ENCODE data around the gene CSF3R.
A peak's percentile ranks its signal among the peaks of the same experiment; 100 is the strongest.

The CSF3R gene

DNA sequence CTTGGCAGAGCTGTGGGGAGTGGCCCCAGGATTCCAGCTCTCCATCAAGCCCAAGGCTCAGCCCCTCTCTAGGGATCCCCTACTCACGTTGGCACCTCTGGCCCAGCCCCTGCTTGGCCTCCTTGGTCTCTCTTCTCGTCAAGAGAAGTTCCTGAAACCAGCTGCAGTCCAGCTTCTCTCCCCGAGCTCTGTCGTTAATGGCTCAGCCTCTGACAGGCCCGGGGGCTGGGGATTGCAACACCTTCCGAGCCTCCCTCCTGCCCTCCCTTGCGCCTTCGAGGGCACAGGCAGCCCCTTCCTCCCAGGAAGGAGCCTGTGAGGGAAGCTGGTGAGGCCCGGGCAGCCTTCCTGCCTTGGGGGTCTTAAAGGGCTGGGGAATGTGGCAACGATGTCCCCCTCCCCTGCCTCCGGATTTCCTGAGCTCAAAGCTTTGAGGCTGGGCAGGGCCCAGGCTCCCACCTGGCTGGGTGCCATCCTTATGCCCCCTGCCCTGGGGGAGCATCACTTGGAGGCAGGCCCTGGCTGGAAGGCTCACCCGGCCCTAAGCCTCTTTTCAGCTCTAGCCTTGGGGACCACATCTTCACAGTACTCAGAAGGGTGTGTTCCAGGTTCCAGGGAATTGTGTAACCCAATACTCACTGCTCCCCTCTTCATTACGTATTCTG lies at the start of gene CSF3R:
Gene CSF3R (minus strand): TSS at position 190 of the 665 bp plus-strand sequence. CDS start 3,417 bp downstream, outside the sequence.
- no peak for DNase-seq

DNA sequence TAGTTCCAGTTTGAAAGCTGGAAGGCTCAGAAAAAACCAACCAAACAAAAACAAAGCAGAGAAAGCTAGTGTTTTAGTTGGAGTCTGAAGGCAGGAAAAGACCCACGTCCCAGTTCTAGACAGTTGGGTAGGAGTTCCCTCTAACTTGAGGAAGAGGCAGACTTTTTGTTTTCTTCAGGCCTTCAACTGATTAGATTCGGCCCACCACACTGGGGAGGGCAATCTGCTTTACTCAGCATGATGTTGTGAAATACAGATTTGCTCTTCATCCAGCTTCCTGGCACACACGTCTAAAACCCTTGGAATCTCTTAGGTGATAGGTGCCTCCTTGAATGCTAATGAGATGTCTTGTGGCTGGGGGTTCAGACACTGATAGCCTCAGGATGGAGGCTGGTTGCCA lies 49.1 kb upstream of the CSF3R start:
- DNase-seq = no peak

DNA sequence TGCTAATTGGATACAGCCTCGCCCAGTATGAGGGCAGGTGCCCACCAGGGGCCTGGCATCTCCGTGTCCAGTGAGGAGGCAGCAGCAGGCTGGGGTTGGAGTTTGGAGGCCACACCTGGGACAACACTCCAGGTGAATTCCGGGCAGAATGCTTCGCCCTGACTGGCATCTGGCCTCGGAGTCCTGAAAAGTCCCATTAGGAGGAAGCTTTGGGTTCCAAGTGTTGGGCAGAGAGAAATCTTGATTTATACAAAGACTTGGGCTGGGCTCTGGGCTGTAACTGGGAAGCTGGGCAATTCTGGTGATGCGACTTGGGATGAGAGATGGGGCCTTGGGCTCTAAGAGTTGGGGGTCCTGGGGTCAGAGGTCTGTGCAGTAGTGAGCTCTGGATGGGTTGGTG lies 48.1 kb upstream of the CSF3R start:
- no peak for DNase-seq

DNA sequence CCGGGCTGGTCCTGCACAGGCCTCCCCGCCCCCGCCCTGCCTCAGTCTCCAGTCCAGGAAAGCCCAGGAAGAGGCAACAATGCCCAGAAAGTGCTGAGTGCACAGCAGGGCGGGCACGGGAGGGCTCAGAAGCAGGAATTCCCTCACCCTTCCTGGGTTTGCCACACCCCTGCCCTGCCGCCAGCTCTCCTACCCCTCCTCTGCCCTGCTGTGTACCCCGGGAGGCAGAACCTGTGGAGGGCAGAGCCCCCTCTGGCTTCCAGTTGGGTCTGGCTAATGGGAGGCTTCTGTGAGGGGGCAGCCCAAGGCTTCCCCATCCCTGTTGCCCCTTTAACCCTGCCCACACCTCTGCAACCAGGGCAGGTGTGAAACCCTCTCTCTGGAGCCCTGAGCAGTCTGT lies 47.5 kb upstream of the CSF3R start:
- no peak for DNase-seq

DNA sequence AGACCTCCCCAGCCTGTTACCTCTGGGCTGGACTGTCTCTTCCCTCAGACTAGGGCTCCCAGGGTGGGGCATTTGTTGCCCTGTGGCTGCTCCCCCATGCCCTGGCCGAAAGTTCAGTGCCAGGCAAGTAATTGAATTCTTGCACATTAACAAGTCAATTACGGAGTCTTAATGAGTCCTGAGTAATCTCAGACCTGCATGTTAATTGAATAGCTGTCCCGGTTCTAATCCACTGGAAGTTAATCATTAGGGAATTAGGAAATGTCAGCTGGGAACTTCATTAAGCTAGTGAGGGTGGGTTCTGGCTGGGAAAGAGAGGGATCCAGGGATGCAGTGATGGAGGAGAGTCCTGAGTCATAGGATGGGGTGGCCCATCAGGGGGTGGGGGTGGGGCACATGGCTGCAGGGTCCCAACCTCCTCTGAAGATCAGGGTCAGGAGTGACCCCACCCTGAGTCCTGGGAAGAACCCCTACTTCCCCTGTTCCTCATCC lies 47.1 kb upstream of the CSF3R start:
- DNase-seq = no peak

DNA sequence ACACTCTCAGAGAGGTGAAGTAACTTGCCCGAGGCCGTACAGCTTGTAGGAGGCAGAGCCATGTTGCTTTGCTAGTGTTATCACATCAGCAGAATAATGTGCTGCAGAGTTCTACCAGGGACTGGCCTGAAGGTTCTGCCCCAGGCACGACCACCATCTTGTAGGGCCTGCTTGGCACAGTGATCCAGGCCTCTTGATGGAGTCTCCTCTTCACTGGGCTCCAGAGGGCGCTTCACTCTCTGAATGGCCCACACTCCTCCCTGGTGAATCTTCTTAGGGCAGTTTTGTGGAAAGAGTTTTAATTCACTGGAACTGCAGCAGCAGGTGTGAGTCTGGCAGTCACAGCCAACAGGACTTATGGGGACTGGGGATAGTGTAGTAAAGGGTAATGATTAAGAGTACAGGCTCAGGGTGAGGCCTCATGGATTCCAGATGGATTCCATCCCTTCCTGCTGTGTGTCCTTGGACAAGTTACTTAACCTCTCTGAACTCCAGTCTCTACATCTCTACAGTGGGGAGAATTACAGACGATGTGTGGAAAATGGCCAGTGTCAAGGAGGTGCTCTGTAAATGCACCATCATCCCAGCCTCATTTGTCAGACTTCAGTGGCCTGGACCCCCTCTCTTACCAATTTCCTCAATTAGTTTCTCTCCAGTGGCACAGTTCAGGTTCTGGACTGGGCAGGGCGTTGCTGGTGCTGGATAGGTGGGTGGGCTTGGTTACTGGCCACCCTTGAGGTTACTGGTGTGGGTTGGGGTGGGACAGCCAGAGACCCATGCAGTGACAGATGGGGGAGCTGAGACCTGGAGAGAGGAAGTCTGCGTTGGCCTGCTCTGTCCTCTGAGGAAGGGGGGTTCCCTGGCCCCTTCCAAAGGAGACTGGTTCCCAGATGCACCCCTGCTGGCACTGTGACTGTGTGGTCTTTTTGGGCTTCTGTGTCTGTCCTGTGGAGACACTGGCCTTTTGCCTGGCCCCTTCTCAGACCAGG lies 45.9 kb upstream of the CSF3R start:
- DNase-seq = no peak

DNA sequence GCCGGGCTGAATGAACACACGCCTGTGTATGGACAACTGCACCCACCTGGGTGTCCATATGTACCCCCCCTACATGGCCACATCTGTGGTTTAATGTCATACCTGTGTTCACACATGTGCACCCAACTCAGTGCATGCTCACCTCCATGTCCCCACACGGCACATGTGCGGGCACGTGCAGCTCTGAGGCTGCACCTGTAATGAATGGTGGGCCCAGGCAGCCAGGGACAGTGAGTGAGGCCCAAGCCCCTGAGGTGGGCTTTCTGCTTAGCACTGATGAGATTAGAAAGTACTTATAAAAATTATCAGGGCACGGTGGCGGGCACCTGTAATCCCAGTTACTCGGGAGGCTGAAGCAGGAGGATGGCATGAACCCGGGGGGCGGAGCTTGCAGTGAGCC lies 42.5 kb upstream of the CSF3R start:
- no peak for DNase-seq

DNA sequence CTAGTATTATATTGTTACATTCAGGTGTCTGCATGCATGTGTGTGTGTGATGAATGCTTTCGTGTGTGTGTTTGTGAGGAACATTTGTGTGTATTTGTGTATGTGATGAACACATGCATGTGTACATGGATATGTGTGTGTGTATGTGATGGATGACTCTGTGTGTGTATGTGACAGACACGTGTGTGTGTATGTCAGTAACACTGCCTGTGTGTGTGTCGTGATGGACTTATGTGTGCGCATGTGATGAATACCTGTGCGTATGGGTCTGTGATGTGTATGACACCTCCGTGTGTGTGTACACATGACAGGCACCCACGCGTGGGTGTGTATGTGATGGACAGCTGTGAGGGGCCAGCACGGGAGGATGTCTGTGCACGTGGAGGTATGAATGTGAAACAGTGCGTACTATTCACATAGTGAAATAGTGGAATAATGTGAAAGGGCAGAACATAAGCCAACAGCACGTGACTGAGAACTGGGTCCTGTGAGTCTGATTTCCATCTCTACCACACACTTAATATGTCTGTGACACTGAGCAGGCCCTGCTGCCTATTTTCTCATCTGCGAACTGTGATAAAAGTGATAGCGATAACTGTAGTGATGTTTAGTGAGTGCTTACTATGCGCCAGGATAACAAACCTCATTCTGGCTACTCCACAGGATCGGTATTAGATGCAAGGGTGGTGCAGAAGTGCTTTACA lies 41.8 kb upstream of the CSF3R start:
- no peak for DNase-seq

DNA sequence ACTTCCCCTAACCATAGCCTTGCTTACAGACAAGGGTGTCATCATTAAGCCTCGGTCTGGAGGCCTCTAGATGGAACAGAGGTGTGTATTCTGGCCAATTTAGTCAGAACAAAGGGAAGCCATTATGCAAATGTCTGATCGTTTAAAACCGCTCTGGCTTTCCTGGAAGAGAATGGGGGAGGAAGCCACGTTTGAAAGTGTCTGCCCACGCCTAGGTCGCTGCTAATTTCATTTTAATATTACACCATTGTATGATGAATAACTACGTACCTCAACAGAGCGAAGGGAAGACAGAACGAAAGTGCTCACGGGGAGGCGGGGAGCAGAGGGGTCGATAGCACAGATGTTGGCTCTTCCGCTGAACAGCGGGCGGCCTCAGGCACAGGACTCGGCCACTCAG lies 41.1 kb upstream of the CSF3R start:
- DNase-seq = no peak

DNA sequence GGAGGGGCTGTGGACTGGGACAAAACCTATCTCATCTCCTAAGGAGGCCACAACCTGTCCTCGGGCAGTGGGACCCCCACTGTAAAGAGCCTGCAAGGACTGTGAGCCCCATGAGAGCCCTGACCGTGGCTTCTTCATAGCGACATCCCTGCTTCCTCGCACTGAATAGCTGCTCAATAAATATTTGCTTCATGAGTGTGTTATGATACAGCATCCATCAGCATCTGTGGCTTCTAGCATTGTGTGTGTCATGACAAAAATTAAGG lies 40.5 kb upstream of the CSF3R start:
- DNase-seq = no peak

DNA sequence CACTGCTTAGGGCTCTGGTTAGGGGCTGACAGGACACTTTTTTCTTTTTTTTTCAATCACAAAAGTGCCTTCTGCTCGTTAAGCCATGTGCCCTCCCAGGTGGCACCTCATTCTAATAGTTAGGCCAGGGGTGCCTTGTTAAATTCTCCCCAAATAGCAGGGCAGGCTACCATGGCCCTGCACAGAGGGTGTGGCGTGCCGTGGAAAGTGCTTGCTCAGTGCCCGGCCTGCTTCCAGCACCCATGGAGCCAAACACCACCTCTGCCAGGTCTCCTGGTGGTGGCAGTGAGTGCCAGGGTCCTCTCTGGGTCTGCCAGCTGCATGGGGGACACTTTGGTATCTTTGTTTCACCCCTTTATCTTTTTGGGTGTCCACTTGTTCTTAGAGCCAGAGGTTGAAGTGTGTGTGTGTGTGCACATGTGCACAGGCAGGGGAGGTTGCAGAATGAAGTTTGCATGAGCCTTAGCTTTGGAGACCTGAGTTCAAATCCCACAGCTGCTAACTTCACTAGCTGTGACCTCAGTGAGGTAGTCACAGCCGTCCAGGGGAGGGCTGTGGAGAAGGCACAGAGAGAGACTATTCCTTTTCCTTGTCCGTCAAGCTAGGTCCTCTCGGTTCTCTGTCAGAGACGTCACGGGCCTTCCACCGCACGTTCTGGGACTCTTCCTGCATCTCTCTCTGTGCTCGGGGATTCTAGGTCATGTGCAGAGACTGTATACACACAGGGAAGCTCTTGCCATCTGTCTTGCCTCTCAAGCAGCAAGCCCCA lies 39.9 kb upstream of the CSF3R start:
- DNase-seq = no peak

DNA sequence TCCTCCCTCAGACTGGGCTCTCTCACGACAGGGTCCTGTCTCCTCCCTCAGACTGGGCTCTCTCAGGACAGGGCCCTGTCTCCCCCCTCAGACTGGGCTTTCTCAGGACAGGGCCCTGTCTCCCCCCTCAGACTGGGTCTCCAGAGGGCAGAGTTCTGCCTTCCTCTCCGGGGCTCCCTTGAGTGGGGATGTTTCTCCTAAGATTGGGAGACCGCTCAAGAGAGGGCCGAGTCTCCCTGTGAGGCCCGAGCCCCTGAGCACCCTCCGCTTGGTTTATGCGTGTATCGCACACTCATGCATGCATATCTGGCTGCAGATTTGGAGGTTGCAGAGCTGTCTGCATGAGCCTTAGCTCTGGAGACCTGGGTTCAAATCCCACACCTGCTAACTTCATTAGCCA lies 39.3 kb upstream of the CSF3R start:
- DNase-seq = no peak

DNA sequence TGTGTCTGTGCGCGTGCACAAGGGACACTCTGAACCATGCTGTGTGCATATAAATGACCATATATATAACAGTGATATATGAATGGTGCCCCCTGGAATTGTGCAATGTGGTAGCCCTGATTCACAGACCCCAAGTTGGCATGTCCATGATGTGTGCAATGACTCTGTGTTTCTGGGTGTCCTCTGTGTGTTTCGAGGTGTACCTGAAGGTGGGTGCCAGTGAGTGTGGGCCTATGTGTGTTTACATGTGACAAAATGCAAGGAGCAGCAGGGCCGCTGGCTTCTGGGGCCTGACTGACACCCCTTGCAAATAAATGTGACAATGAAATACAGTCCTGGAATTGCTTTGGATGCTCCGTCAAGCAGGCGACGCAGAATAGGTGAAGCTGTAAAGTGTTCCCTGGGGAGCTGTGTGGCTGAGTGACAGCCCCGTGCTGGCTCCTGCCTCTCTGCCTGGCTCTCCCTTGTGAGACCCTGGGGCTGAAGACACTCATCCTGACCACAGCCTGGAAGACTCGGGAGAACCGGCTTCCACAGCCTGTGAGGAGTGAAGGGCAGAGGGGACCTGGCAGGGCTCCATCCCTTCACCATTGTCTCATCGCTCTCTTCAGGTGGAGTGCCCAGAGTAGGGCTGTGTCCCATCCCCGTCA lies 38.2 kb upstream of the CSF3R start:
- DNase-seq = no peak

DNA sequence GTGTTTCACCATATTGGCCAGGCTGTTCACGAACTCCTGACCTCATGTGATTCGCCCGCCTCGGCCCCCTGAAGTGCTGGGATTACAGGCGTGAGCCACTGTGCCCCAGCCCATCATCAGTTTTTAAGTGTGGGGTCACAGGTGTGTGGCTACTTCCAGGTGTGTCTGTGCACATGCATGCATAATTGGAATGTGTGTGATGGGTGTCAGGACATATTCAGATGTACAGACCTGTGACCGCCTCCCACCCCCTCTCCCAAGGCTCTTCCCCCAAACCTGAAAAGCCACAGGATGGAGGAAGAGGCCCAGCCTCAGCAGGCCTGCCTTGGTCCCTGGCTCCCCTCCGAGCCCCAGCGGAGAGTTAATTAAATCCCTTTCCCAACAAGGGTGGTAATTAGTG lies 37.3 kb upstream of the CSF3R start:
- DNase-seq = no peak

DNA sequence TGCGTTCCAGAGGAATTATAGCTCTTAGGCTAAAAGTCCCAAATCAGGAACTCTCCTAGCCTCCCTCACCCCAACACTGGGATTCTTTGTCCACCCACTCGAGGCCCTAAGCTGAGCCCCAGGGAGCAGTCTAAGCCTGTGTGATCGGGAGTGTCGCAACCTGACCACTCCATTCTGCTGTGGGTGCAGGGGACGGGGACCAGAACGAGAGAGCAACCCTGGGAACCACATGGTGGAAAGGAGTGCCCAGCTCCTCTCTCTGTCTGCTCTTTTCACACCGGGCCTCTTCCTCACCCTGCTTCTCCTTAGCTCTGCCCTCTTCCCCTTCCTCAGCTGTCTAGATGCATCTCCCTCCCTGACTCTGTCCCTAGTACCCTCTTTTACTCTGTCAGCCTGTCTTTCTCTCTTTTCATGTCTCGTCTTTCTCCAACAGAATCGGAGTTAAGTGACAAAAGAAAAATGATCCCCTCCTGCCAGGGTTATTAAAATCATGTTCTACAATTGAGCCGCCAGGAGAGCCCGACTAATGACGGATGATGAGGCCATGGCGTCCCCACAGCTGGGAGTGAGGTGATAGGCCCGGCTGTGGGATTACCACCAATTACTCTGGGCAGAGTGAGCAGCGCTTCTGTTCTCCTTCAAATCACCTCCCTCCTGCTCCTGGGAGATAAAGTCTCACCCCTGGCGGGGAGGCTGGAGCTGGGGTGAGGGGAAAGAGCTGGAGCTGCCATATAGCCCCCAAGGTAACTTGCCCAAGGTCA lies 34.5 kb upstream of the CSF3R start:
- no peak for DNase-seq

DNA sequence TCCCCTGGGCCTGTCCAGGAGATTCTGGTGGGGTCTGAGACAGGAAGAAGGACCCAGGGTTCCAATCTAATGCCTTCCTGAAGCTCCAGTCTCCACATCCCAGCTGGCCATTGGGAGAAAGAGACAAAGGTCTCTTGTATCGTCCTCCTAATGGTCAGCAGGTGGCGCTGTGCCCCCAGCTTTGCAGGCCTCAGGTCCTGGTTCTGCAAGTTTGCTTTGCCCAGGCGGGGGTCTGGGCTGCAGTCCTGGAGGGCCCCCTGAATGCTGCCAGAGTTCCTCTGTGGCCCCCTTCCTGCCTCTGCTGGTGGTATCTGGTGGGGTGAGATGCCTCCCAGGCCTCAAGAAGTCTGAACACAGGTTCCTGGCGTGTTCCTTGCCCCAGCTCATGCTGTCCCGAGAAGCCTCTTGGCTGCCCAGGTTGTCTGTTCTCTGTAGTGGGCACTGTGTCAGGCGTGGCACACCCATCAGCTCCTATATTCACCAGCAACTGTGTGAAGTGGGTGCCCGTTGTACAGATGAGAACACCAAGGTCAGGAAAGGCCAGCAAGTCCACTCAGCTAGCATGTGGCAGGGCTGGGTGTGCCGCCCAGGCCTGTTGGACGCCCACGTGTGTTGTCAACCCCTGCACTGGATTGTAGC lies 33.8 kb upstream of the CSF3R start:
- peak; percentile 58 for DNase-seq

DNA sequence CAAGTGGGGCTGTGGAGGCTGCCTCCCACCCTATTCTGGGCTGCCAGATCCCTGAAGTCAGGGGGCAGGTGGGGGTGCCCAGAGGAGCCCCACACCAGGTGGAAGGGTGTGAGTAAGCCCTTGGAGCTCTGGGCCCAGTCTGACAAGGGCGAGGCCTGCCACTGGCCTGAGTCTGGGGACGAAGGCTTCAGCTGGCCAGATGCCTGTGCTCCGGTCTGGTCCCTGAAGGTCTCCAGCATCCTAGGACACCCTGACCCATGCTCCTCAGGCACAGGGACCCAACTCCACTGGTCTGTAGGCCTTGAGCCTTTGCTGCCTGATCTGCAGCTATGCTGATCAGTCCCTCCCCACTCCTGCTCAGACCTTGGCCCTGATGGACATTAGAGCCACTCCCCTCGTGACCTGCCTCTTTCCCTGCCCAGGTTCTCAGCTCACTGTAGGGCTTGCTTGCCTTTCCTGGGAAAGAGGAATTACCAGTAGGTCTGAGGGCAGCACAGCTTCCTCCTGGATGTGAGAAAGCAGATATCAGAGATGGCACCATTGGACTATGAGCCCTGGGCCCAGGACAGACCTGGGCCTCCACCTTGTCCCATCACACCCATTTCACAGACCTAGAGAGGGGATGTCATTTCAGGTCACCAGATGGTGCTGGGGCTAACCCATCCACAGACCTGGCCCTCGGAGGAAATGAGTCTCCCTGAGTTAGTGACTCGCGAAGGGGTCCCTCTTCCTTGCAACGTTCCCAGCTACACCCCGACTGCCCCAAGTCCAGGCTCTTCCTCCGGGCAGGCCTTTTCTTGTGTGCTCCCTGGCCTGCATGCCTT lies 32.8 kb upstream of the CSF3R start:
- DNase-seq = no peak

DNA sequence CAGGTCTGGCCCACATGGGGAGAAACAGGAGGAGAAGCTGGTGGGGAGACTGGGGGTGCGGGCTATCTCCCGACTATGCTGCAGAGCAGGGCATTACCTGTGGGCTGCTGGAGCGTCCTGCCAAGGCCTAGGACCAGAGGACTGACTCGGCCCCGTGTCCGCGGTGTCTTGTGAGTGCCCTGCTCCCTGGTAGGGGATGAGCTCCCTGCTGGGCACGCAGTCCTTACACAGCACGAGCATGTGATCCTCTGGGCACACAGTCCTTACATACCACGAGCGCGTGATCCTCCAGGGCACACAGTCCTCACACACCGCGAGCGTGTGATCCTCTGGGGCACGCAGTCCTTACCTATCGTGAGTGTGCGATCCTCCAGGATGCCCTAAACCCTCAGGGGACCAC lies 31.8 kb upstream of the CSF3R start:
- no peak for DNase-seq

DNA sequence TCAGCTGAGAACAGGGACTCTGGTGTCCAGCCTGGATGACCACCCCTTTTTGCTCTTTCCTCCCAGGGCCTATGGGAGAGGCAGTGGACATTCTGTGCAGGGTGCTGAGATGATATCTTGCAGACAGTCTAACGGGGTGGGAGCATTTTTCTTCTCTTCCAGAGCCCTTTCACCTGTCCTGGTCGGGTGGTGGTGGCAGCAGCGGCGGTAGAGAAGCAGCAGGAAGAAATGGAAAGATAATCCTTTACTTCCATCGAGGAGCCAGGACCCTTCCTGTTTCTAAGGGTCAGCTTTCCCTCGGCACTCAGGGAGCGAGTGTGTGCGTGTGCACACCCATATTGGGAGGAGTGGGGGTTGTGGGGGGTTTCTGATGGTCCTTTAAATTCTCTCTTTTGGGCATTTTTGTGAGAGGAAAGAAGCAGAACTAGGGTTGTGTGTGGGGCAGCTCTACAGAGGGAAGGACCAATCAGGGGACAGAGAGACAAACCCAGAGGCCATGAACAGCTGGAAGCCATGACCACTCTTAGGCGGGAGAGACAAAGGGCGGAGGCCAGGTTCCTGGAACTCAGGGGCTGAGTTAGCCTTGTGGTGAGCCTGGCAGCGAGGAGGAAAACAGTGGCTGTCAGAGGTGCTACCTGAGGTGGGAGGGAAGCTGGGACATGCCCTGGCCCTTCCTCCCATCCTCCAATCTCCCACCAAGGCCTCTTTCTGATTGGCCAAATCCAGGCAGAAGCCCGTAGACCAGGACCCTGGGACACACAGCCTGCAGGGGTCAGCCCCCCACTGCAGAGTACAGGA lies 31.2 kb upstream of the CSF3R start:
- DNase-seq = no peak

Data from EL (cell line).